Measurements from ENCODE around the gene NRBP1. TPM values are rescaled to one million over a fixed set of nuclear protein-coding genes. Genes with fewer than 3 reads are reported as not detected.

NRBP1 gene
- 106 TPM in 2 replicates for total RNA-seq (ENCODE audit: low replicate concordance)

DNA sequence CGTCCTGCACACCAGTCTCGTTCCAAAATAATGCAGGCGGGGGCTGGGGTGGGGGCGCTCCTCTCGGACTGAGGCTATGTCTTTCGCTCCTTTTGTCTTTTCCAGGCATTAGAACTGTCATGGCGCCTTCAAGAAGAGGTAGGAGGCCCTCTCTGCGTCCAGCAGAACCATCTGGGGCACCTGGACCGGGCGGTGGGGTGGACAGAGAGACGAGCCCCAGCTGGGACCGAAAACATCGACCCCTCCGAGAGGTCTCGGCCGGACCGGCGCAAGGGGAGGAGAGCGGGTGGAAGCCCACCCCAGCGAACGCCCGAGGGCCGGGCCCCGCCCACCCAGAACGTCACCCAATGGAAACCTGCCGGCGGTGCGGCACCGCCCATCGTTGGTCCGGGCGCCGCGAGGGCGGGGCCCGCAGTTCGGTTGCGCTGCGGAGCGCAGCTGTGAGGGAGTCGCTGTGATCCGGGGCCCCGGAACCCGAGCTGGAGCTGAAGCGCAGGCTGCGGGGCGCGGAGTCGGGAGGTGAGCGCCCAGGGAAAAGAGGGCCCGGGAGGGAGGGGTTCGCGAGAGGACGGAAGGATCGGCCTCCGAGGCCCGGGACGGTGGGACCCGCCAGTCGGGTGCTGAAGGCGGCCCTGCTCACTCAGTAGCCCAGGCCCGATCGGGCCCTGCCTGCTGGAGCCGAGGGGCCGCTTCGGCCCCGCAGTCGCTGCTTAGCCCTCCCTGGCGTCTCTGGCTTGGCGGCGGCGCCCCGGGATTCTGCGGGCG lies at the start of gene NRBP1:
Gene NRBP1 (plus strand): TSS at position 419 of the 765 bp plus-strand sequence. CDS start 4,643 bp downstream, outside the sequence.

DNA sequence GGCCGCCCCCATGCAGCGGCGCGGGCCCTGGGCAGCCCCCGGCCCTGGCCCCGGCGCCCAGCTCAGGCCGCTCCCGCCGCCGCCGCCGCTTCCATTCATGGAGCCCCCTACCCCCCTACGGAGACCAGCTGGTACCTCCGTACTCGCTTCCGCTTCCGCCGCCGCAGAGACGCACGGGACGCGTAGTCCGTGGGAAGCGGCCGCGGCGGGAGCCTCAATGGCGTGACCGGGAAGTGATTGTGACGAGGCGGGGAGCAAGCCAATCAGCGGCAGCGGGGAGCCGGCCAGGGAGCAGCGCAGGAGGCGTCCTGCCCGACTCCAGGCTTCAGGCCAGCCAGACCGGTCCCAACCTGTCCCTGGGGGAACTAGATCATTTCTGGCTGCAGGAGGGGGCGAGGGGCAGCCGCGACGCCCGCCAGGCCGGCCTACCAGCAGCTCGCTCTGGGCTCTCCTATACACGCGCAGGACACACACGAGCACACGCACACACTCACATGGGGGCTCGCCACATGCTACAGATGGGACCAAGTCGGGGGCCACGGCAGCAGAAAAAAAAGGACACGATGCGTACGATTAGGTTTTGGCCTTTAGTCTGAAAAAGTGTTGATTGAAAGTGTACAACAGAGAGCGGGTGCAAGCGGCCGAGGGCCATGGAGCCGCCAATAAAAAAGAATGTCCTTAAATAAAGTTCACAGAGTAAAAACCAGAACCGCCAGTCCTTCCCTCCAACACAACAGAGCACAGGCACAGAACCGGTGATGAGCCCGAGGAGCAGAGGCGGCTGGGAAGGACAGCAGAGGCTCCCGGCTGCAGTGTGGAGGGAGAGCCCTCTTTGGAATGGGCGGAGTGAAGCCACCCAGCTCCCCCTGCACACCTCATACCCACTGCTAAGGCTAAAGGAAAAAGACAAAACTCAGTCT lies 47.5 kb upstream of the NRBP1 start, which contains the start of gene ZNF513:
Gene ZNF513 (minus strand): TSS at position 109 of the 920 bp plus-strand sequence. CDS start 208 bp downstream, outside the sequence.

DNA sequence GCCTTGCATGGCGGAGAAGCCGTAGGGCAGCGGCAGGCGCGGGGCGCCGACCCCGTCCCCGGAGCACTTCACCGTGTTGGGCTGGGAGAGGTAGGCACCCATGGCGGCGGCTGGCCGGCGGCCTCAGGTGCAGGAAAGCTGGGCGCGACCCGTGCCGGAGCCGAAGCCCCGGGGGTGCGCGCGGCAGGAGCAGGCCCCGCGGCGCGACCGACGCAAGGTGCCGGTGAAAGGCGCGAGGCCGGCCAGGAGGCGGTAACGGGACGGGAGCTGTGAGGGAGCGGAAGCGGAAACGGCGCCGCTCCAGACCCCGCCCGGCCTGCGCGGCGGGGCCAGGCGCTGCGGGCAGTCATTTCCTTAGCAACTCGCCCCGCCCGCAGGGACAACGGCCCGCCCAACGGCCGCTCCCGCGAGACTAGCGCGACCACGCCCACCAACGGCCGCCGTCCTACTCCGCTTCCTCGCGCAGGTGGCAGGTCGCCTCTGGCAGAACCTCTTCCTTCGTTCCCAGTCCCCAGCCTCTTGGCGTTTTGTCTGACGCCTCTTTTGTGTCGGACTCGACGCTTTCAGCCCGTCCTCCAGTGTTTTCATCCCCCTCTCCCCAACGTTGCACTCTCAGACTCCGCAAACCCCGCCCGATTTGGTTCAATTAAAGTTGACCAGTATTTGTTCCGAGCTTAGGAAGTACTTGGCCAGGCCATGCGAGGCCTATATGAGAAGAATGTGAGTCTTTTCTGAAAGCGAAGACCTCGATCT lies 18.9 kb upstream of the NRBP1 start, which contains the start of gene PPM1G:
Gene PPM1G (minus strand): TSS at position 271 of the 753 bp plus-strand sequence. CDS start 169 bp downstream, at position 102.

DNA sequence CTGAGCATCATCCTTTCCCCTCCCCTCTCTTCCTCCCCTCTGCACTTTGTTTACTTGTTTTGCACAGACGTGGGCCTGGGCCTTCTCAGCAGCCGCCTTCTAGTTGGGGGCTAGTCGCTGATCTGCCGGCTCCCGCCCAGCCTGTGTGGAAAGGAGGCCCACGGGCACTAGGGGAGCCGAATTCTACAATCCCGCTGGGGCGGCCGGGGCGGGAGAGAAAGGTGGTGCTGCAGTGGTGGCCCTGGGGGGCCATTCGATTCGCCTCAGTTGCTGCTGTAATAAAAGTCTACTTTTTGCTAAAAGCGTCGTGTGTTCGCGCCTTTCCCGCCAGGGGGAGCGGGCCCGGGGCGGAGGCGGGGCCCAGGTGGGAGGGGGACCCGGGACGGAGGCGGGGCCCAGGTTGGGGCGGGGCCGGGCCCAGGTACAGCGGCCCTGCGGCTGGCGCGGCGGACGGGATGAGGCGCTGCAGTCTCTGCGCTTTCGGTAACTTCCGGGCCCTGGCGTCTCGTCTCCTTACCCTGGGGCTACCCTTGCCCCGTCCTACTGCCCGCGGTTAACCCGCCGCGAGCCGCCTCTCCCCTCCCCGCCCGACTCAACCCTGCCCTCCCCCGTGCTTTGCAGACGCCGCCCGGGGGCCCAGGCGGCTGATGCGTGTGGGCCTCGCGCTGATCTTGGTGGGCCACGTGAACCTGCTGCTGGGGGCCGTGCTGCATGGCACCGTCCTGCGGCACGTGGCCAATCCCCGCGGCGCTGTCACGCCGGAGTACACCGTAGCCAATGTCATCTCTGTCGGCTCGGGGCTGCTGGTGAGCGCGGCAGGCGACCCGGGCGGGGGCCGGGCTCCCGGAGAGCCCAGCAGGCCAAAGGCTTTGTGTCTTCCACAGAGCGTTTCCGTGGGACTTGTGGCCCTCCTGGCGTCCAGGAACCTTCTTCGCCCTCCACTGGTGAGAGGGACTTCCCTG lies 13.8 kb downstream of the NRBP1 start, which contains the start of gene KRTCAP3:
Gene KRTCAP3 (plus strand): TSS at position 424 of the 962 bp plus-strand sequence. CDS start 32 bp downstream, at position 456.

DNA sequence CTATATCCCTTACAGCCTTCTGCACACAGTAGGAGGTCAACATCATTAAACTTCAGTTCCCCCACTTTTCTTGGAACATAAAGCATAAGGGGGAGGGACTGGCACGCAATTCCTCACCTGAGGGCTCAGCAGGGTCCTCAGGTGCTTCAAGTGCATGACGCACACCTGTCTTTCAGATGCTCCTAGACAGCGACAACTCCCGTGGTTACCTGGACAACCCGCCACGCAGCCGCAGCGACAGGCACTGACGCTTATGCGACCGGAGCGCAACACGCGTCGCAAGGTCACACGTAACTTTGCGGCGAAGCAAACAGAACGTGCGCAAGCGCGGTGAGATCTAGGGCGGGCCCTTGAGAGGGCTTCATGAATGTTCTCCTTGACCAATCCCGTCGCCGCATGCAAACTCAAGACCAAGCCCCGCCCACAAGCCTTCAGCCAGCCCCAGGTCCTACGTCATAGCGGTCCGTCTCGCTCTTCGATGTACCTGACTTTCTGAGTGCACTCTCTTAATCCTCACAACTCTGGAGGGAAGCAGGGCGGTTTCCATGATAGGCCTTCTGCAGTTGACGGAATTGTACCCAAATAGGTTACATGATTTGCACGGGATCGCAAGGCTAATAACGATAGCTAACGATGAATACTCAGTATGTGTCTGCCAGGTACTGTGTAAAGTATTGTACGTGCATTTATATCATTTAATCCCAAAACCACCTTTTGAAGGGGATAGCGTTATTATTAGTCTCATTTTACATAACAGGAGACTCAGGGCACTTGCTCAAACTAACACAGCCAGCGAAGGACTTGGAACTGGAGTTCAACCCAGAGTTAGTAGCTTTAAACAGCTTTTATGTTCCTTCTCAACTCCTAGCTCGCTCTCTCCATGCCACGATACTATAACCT lies 61.3 kb downstream of the NRBP1 start, which contains the start of gene IFT172:
Gene IFT172 (minus strand): TSS at position 246 of the 900 bp plus-strand sequence. CDS start 90 bp downstream, at position 156.

Other genes with a start within 250 kb of the NRBP1 start
- gene ATRAID, start 216.6 kb upstream of the NRBP1 start, total RNA-seq (ENCODE audit: low replicate concordance), result 183 and 253 TPM in 2 replicates
- gene SLC5A6, start 216.4 kb upstream of the NRBP1 start, total RNA-seq (ENCODE audit: low replicate concordance), result 8.3 and 17.7 TPM in 2 replicates
- 26.1 and 35.8 TPM in 2 replicates for gene CAD, start 211.3 kb upstream of the NRBP1 start, total RNA-seq (ENCODE audit: low replicate concordance)
- 0.38 TPM in 1 of 2 replicates, not detected in the other for gene SLC30A3, start 165.6 kb upstream of the NRBP1 start, total RNA-seq (ENCODE audit: low replicate concordance)
- gene DNAJC5G, start 153.2 kb upstream of the NRBP1 start, total RNA-seq (ENCODE audit: low replicate concordance), result not detected in 2 replicates
- not detected in 2 replicates for gene TRIM54, start 146.2 kb upstream of the NRBP1 start, total RNA-seq (ENCODE audit: low replicate concordance)
- 0.30 TPM in 1 of 2 replicates, not detected in the other for gene UCN, start 120.2 kb upstream of the NRBP1 start, total RNA-seq (ENCODE audit: low replicate concordance)
- 48.7 and 76.6 TPM in 2 replicates for gene MPV17, start 105.5 kb upstream of the NRBP1 start, total RNA-seq (ENCODE audit: low replicate concordance)
- gene GTF3C2, start 71.9 kb upstream of the NRBP1 start, total RNA-seq (ENCODE audit: low replicate concordance), result 13.1 and 19.6 TPM in 2 replicates
- gene EIF2B4, start 58.3 kb upstream of the NRBP1 start, total RNA-seq (ENCODE audit: low replicate concordance), result 29.5 and 51.1 TPM in 2 replicates
- gene SNX17, start 58.0 kb upstream of the NRBP1 start, total RNA-seq (ENCODE audit: low replicate concordance), result 100 and 134 TPM in 2 replicates
- gene ZNF513, start 47.9 kb upstream of the NRBP1 start, total RNA-seq (ENCODE audit: low replicate concordance), result 5.4 and 7.9 TPM in 2 replicates
- 93.1 and 102 TPM in 2 replicates for gene PPM1G, start 19.0 kb upstream of the NRBP1 start, total RNA-seq (ENCODE audit: low replicate concordance)
- gene KRTCAP3, start 13.8 kb downstream of the NRBP1 start, total RNA-seq (ENCODE audit: low replicate concordance), result not detected in 2 replicates
- gene IFT172, start 61.1 kb downstream of the NRBP1 start, total RNA-seq (ENCODE audit: low replicate concordance), result 28.8 and 79.4 TPM in 2 replicates
- gene FNDC4, start 66.6 kb downstream of the NRBP1 start, total RNA-seq (ENCODE audit: low replicate concordance), result 15.9 and 31.8 TPM in 2 replicates
- 0.12 and 3.5 TPM in 2 replicates for gene GCKR, start 68.2 kb downstream of the NRBP1 start, total RNA-seq (ENCODE audit: low replicate concordance)
- gene ZNF512, start 154.4 kb downstream of the NRBP1 start, total RNA-seq (ENCODE audit: low replicate concordance), result 7.8 and 16.3 TPM in 2 replicates
- 2.1 and 2.4 TPM in 2 replicates for gene CCDC121, start 200.4 kb downstream of the NRBP1 start, total RNA-seq (ENCODE audit: low replicate concordance)
- 29.0 and 30.4 TPM in 2 replicates for gene GPN1, start 200.4 kb downstream of the NRBP1 start, total RNA-seq (ENCODE audit: low replicate concordance)
- 14.4 and 17.9 TPM in 2 replicates for gene SUPT7L, start 235.0 kb downstream of the NRBP1 start, total RNA-seq (ENCODE audit: low replicate concordance)
- 20.0 and 24.1 TPM in 2 replicates for gene SLC4A1AP, start 235.3 kb downstream of the NRBP1 start, total RNA-seq (ENCODE audit: low replicate concordance)